ENCODE data around the gene MZT2A.
"Not testable (repeated sequence)": the region's sequence is repeated elsewhere in the genome, so short reads cannot be mapped to it uniquely, and the experiment has no call there.

GRCh38 chr2:131531547-131532185 is 39.5 kb upstream of the MZT2A start:
- not testable (repeated sequence) for TF ChIP-seq CTCF (IDR thresholded peaks at IDR 0.05; ENCODE audit: low read depth, low read length); POLR2A (IDR thresholded peaks at IDR 0.05; ENCODE audit: extremely low read depth, insufficient read length); MAX (IDR thresholded peaks at IDR 0.05; ENCODE audit: low read depth, low read length)

All from NB4 (cell line).